K562 (cell line): ENCODE results near the gene PDLIM4. TPM values are rescaled to one million over a fixed set of nuclear protein-coding genes. Genes with fewer than 3 reads are reported as not detected.

Experiments
- AFF4 ChIP-seq: sonication (generic); formaldehyde crosslinking; IDR thresholded peaks from 2 replicates; pipeline ENCODE4 v1.8.0; 2023; ENCODE audit warnings: mild to moderate bottlenecking, missing genetic modification reagents
- BCOR ChIP-seq: fragments of 450-650 bp; IDR thresholded peaks from 2 replicates; pipeline ENCODE4 v1.6.1; 2016
- BDP1 ChIP-seq: IDR thresholded peaks from 3 replicates; pipeline ENCODE4 v1.6.1; 2011; ENCODE audit not compliant: insufficient read length, insufficient read depth
- CC2D1A ChIP-seq: fragments of 450-650 bp; IDR thresholded peaks from 2 replicates; pipeline ENCODE4 v1.6.1; 2017; ENCODE audit warnings: mild to moderate bottlenecking
- CEBPG ChIP-seq, 3 experiments: fragments of 200-800 bp in 1 of 3; sonication (Bioruptor generic) in 1 of 3; sonication (generic) in 1 of 3; formaldehyde crosslinking in 1 of 3; IDR thresholded peaks in 2 of 3; conservative IDR thresholded peaks in 1 of 3; 2 replicates each; pipeline versions ENCODE4 v1.6.1 to v1.8.0; 2016 to 2022; ENCODE audit warnings: missing compliant biosample characterization in 2 of 3, missing genetic modification characterization in 2 of 3, mild to moderate bottlenecking in 1 of 3, missing genetic modification reagents in 1 of 3
- CREB3 ChIP-seq: fragments of 450-650 bp; conservative IDR thresholded peaks from 2 replicates; pipeline ENCODE4 v1.6.1; 2016; ENCODE audit warnings: missing genetic modification characterization, low read depth, mild to moderate bottlenecking, missing compliant biosample characterization, moderate library complexity
- CXXC5 ChIP-seq: fragments of 250-450 bp; sonication (Bioruptor Pico); IDR thresholded peaks from 2 replicates; pipeline ENCODE4 v1.8.0; 2022; ENCODE audit warnings: inconsistent platforms, mild to moderate bottlenecking, moderate library complexity
- EWSR1 ChIP-seq: fragments of 450-650 bp; IDR thresholded peaks from 2 replicates; pipeline ENCODE4 v1.6.1; 2018; ENCODE audit warnings: borderline replicate concordance, mild to moderate bottlenecking, low read depth, moderate library complexity; ENCODE audit not compliant: partially characterized antibody
- FOXA3 ChIP-seq, 2 experiments: fragments of 450-650 bp in 1 of 2; sonication (generic) in 1 of 2; formaldehyde crosslinking; IDR thresholded peaks in 1 of 2; conservative IDR thresholded peaks in 1 of 2; 2 replicates each; pipeline versions ENCODE4 v1.4.0 to v1.8.0; 2020 to 2022; ENCODE audit warnings: mild to moderate bottlenecking in 2 of 2, missing genetic modification reagents in 1 of 2
- MTA2 ChIP-seq: fragments of 450-650 bp; IDR thresholded peaks from 2 replicates; pipeline ENCODE4 v1.6.1; 2016; ENCODE audit warnings: low read depth
- MTA3 ChIP-seq: fragments of 450-650 bp; formaldehyde crosslinking; IDR thresholded peaks from 2 replicates; pipeline ENCODE4 v1.6.1; 2017; ENCODE audit warnings: mild to moderate bottlenecking, borderline replicate concordance
- MYNN ChIP-seq, 2 experiments: sonication (generic); formaldehyde crosslinking in 1 of 2; IDR thresholded peaks; 2 replicates each; pipeline versions ENCODE4 v1.5.0 to v1.6.1; 2016 to 2020; ENCODE audit warnings: antibody characterized with exemption in 1 of 2, missing genetic modification reagents in 1 of 2
- PCBP2 ChIP-seq: fragments of 200-400 bp; formaldehyde crosslinking; IDR thresholded peaks from 2 replicates; pipeline ENCODE4 v1.6.1; 2018; ENCODE audit warnings: low read length, low read depth, mild to moderate bottlenecking, moderate library complexity; ENCODE audit not compliant: poor library complexity, severe bottlenecking
- POLR2AphosphoS5 ChIP-seq: IDR thresholded peaks from 2 replicates; pipeline ENCODE4 v1.6.1; 2011; ENCODE audit warnings: mild to moderate bottlenecking, low read depth, low read length, moderate library complexity; ENCODE audit not compliant: control insufficient read depth, insufficient read depth
- RUNX1 ChIP-seq: sonication (generic); IDR thresholded peaks from 2 replicates; pipeline ENCODE4 v1.6.1; 2016; ENCODE audit warnings: antibody characterized with exemption, low read depth
- SMARCE1 ChIP-seq: fragments of 450-650 bp; IDR thresholded peaks from 2 replicates; pipeline ENCODE4 v1.7.1; 2016; ENCODE audit warnings: mild to moderate bottlenecking
- TCFL5 ChIP-seq: fragments of 250-450 bp; sonication (Bioruptor Pico); conservative IDR thresholded peaks from 2 replicates; pipeline ENCODE4 v1.6.1; 2021; ENCODE audit warnings: mild to moderate bottlenecking, moderate library complexity, matching md5 sums
- ZBED1 ChIP-seq: IDR thresholded peaks from 2 replicates; pipeline ENCODE4 v1.6.1; 2014
- ZNF592 ChIP-seq: fragments of 450-650 bp; IDR thresholded peaks from 2 replicates; pipeline ENCODE4 v1.6.1; 2017; ENCODE audit warnings: antibody characterized with exemption, mild to moderate bottlenecking
- polyA plus RNA-seq, 8 experiments: library from polyadenylated mRNA; depleted of rRNA in 4 of 8; stranded (reverse) in 5 of 8; unstranded in 3 of 8; fragments of >200 nt; fragmentation: Nextera tagmentation in 2 of 8; fragmentation: Illumina TruSeq in 1 of 8; extraction: Ambion mirVana in 2 of 8; extraction: Trizol in 1 of 8; gene quantifications; 2 replicates each; pipeline versions ENCODE4 v1.2.1 to v1.2.3, GENCODE V29; 2011 to 2014; ENCODE audit warnings: inconsistent platforms in 1 of 8, missing spikeins in 1 of 8
- total RNA-seq, 7 experiments: library from RNA; depleted of rRNA in 6 of 7; stranded (reverse); fragments of >200 nt in 6 of 7; fragmentation: Illumina TruSeq in 2 of 7; extraction: Trizol in 2 of 7; gene quantifications; 2 replicates each; pipeline versions ENCODE4 v1.2.1 to v1.2.3, GENCODE V29; 2011 to 2021; ENCODE audit warnings: low replicate concordance in 1 of 7

PDLIM4 gene
- total and polyA plus RNA-seq, 9 of the 15 experiments (the other 6 are each of a cell fraction or from before 2014, with no cell fraction given), result 0.28 to 32.8 (median 13.1) TPM

- peak; percentile 98 for TF ChIP-seq ZNF592
- TF ChIP-seq TCFL5 (CRISPR knock-in tag), result no peak
- TF ChIP-seq BCOR, result peak; percentile 41; the same call in 1 of the 2 replicates
- TF ChIP-seq CEBPG (CRISPR knock-in tag; IDR thresholded peaks at IDR 0.05), result 0 out of 2 replicates have a peak, but pooled peaks have one; percentile 9
- TF ChIP-seq CEBPG (tag; conservative IDR thresholded peaks at IDR 0.05 in 1 of 2, IDR thresholded peaks at IDR 0.05 in 1 of 2), result no peak
- TF ChIP-seq CXXC5 (CRISPR knock-in tag), result peak; percentile 73
- TF ChIP-seq RUNX1, result 0 out of 2 replicates have a peak, but pooled peaks have one; percentile 43
- TF ChIP-seq EWSR1, result no peak
- TF ChIP-seq MTA3, result peak; percentile 34; the same call in 1 of the 2 replicates
- peak; percentile 97 for TF ChIP-seq POLR2AphosphoS5
- no peak for TF ChIP-seq AFF4 (CRISPR knock-in tag)
- TF ChIP-seq MYNN (IDR thresholded peaks at IDR 0.05), result peak; percentile 72
- TF ChIP-seq MYNN (CRISPR knock-in tag; IDR thresholded peaks at IDR 0.05), result no peak
- peak in 1 of 2 experiments; percentile 27; a peak in 1 of 4 replicates for TF ChIP-seq FOXA3 (CRISPR knock-in tag; conservative IDR thresholded peaks at IDR 0.05 in 1 of 2, IDR thresholded peaks at IDR 0.05 in 1 of 2)
- peak; percentile 64; the same call in 1 of the 2 replicates for TF ChIP-seq ZBED1
- peak; percentile 91; the same call in 1 of the 2 replicates for TF ChIP-seq CC2D1A
- peak; percentile 80; the same call in 1 of the 2 replicates for TF ChIP-seq SMARCE1
- 0 out of 2 replicates have a peak, but pooled peaks have one; percentile 56 for TF ChIP-seq CREB3 (tag)
- no peak for TF ChIP-seq PCBP2
- no peak for TF ChIP-seq BDP1
- peak; percentile 85 for TF ChIP-seq MTA2
Measured at GRCh38 chr5:132315529-132316067, 58.1 kb downstream of the PDLIM4 start (continued).
